H1 (cell line): ENCODE results near the gene MPP2. TPM values are rescaled to one million over a fixed set of nuclear protein-coding genes. Genes with fewer than 3 reads are reported as not detected.

ENCODE experiments used
- CTCF ChIA-PET: fragments of 300-600 bp; sonication (Branson Sonifier 250); formaldehyde crosslinking; loops from one replicate; lab custom pipeline; 2021; ENCODE audit not compliant: partially characterized antibody; lab: Charles Lee
- POLR2A ChIA-PET: fragments of 300-600 bp; sonication (Branson Sonifier 250); formaldehyde crosslinking; loops from one replicate; lab custom pipeline; 2021; ENCODE audit warnings: inconsistent platforms; ENCODE audit not compliant: partially characterized antibody; lab: Charles Lee
- DNase-seq, 2 experiments: peaks; one replicate each; pipeline versions ENCODE4 v3.0.0 to v3.0.0-alpha.2; 2010 to 2022; ENCODE audit warnings: low spot score in 2 of 2, low read depth in 1 of 2, mixed read lengths in 1 of 2
- FAIRE-seq: peaks from 2 replicates; lab custom pipeline; 2011; peaks lifted over from hg19 to GRCh38; lab: Jason Lieb, UNC
- H2AFZ ChIP-seq: 2 replicates; pipeline ENCODE4 v1.8.1; 2012; ENCODE audit warnings: low read length, inconsistent platforms
- H2AK5ac ChIP-seq: 2 replicates; pipeline ENCODE4 v1.6.1; 2013; ENCODE audit warnings: low read depth, low read length
- H2BK120ac ChIP-seq: replicated peaks from 2 replicates; pipeline ENCODE3; 2013; ENCODE audit warnings: low read depth, low read length, inconsistent platforms
- H2BK12ac ChIP-seq: 2 replicates; pipeline ENCODE4 v1.6.1; 2013; ENCODE audit warnings: low read depth, low read length
- H2BK15ac ChIP-seq: 2 replicates; pipeline ENCODE4 v1.6.1; 2013; ENCODE audit warnings: low read length
- H2BK20ac ChIP-seq: 2 replicates; pipeline ENCODE4 v1.6.1; 2013; ENCODE audit warnings: low read length
- H2BK5ac ChIP-seq: 2 replicates; pipeline ENCODE4 v1.6.1; 2013; ENCODE audit warnings: low read depth, low read length
- H3K14ac ChIP-seq: 2 replicates; pipeline ENCODE4 v1.6.1; 2013; ENCODE audit warnings: inconsistent platforms; ENCODE audit not compliant: insufficient read length
- H3K18ac ChIP-seq: 2 replicates; pipeline ENCODE4 v1.6.1; 2013; ENCODE audit warnings: low read length; ENCODE audit errors: extremely low read depth
- H3K23ac ChIP-seq: 2 replicates; pipeline ENCODE4 v1.6.1; 2013; ENCODE audit warnings: inconsistent platforms; ENCODE audit not compliant: insufficient read length
- H3K23me2 ChIP-seq: 2 replicates; pipeline ENCODE4 v1.6.1; 2013; ENCODE audit warnings: low read depth, low read length
- H3K27ac ChIP-seq: 2 replicates; pipeline ENCODE4 v1.6.1; 2011; ENCODE audit warnings: low read depth, low read length, inconsistent platforms
- H3K27me3 ChIP-seq, 4 experiments: replicated peaks in 1 of 4; 1 replicate in 1 of 4; 2 replicates in 3 of 4; pipeline versions ENCODE4 v1.6.1 to v1.8.1; 2011 to 2013; ENCODE audit warnings: low read length in 3 of 4, mild to moderate bottlenecking in 3 of 4, inconsistent platforms in 2 of 4, mixed read lengths in 2 of 4, moderate library complexity in 1 of 4; ENCODE audit not compliant: control insufficient read depth in 3 of 4, insufficient read depth in 3 of 4; ENCODE audit errors: extremely low read depth in 1 of 4
- H3K36me3 ChIP-seq, 4 experiments: 2 replicates each; pipeline versions ENCODE4 v1.6.1 to v1.8.1; 2011 to 2013; ENCODE audit warnings: mild to moderate bottlenecking in 4 of 4, low read length in 3 of 4, moderate library complexity in 2 of 4, control low read depth in 1 of 4, inconsistent platforms in 1 of 4; ENCODE audit not compliant: insufficient read depth in 4 of 4, control insufficient read depth in 2 of 4
- H3K4ac ChIP-seq: replicated peaks from 2 replicates; pipeline ENCODE3; 2013; ENCODE audit warnings: low read length, low read depth, mixed read lengths, inconsistent platforms; ENCODE audit not compliant: insufficient read length
- H3K4me1 ChIP-seq, 4 experiments: replicated peaks in 1 of 4; 1 replicate in 1 of 4; 2 replicates in 3 of 4; pipeline versions ENCODE4 v1.6.1 to v1.8.1; 2011 to 2013; ENCODE audit warnings: low read length in 3 of 4, inconsistent platforms in 2 of 4, mixed read lengths in 1 of 4; ENCODE audit not compliant: insufficient read depth in 4 of 4, control insufficient read depth in 3 of 4
- H3K4me2 ChIP-seq, 2 experiments: 2 replicates each; pipeline versions ENCODE4 v1.6.1 to v1.8.1; 2011 to 2013; ENCODE audit warnings: low read depth in 2 of 2, low read length in 2 of 2, control low read depth in 1 of 2, inconsistent platforms in 1 of 2, mild to moderate bottlenecking in 1 of 2; ENCODE audit not compliant: insufficient read depth in 1 of 2
- H3K4me3 ChIP-seq, 4 experiments: fragments of 200-600, 300-600 bp in 1 of 4; sonication (generic), shearing (Covaris generic), sonication (Bioruptor Twin) in 1 of 4; 2 replicates each; pipeline versions ENCODE4 v1.5.1 to v1.8.1; 2011 to 2016; ENCODE audit warnings: low read length in 4 of 4, low read depth in 3 of 4, control low read depth in 2 of 4, inconsistent platforms in 2 of 4, mild to moderate bottlenecking in 2 of 4, mixed read lengths in 1 of 4, moderate library complexity in 1 of 4; ENCODE audit not compliant: insufficient read depth in 2 of 4; ENCODE audit errors: extremely low read depth in 1 of 4
- H3K56ac ChIP-seq: replicated peaks from 2 replicates; pipeline ENCODE3; 2013; ENCODE audit warnings: low read depth, mild to moderate bottlenecking, mixed read lengths, low read length, inconsistent platforms; ENCODE audit not compliant: insufficient read length
- H3K79me1 ChIP-seq: 2 replicates; pipeline ENCODE4 v1.6.1; 2013; ENCODE audit warnings: low read depth, low read length, control low read depth
- H3K79me2 ChIP-seq, 2 experiments: 2 replicates each; pipeline versions ENCODE4 v1.6.1 to v1.8.1; 2012 to 2013; ENCODE audit warnings: low read length in 2 of 2, mild to moderate bottlenecking in 2 of 2, inconsistent platforms in 1 of 2; ENCODE audit not compliant: insufficient read depth in 2 of 2, control insufficient read depth in 1 of 2
- H3K9ac ChIP-seq, 4 experiments: replicated peaks in 1 of 4; 1 replicate in 1 of 4; 2 replicates in 3 of 4; pipeline versions ENCODE4 v1.6.1 to v1.8.1; 2011 to 2013; ENCODE audit warnings: low read depth in 3 of 4, low read length in 3 of 4, control low read depth in 2 of 4, mild to moderate bottlenecking in 2 of 4, moderate library complexity in 2 of 4, inconsistent platforms in 1 of 4; ENCODE audit errors: extremely low read depth in 1 of 4
- H3K9me3 ChIP-seq, 2 experiments: 2 replicates each; pipeline versions ENCODE4 v1.6.1 to v1.8.1; 2012 to 2013; ENCODE audit warnings: mild to moderate bottlenecking in 2 of 2, moderate library complexity in 2 of 2, control low read depth in 1 of 2, inconsistent platforms in 1 of 2, low read depth in 1 of 2, low read length in 1 of 2, mixed read lengths in 1 of 2; ENCODE audit not compliant: insufficient read depth in 2 of 2
- H4K20me1 ChIP-seq, 2 experiments: replicated peaks in 1 of 2; 2 replicates each; pipeline versions ENCODE3 to v1.8.1; 2011 to 2013; ENCODE audit warnings: inconsistent platforms in 2 of 2, low read length in 2 of 2, mild to moderate bottlenecking in 1 of 2; ENCODE audit not compliant: insufficient read depth in 2 of 2, control insufficient read depth in 1 of 2
- H4K5ac ChIP-seq: 2 replicates; pipeline ENCODE4 v1.6.1; 2013; ENCODE audit warnings: low read length, low read depth, mixed read lengths, inconsistent platforms; ENCODE audit not compliant: insufficient read length
- H4K8ac ChIP-seq: 2 replicates; pipeline ENCODE4 v1.8.0; 2013; ENCODE audit warnings: mild to moderate bottlenecking, moderate library complexity, low read length, inconsistent platforms; ENCODE audit not compliant: insufficient read depth; ENCODE audit errors: extremely low read depth
- H4K91ac ChIP-seq: replicated peaks from 2 replicates; pipeline ENCODE3; 2013; ENCODE audit warnings: low read length, mixed read lengths, inconsistent platforms; ENCODE audit not compliant: insufficient read length
- GABPA ChIP-seq: IDR thresholded peaks from 2 replicates; pipeline ENCODE4 v1.6.1; 2011; ENCODE audit warnings: mild to moderate bottlenecking, low read length, moderate library complexity, borderline replicate concordance; ENCODE audit not compliant: insufficient read depth
- GTF2F1 ChIP-seq: IDR thresholded peaks from 2 replicates; pipeline ENCODE4 v1.6.1; 2012; ENCODE audit warnings: low read depth, low read length, improper control_type of control experiment, borderline replicate concordance
- HDAC2 ChIP-seq, 2 experiments: fragments of 300-600 bp in 1 of 2; sonication (generic) in 1 of 2; IDR thresholded peaks; 2 replicates each; pipeline ENCODE4 v1.6.1; 2011 to 2012; ENCODE audit warnings: low read depth in 2 of 2, low read length in 2 of 2, mild to moderate bottlenecking in 2 of 2, moderate library complexity in 2 of 2, borderline replicate concordance in 1 of 2, inconsistent platforms in 1 of 2
- KDM5A ChIP-seq: fragments of 200-600 bp; IDR thresholded peaks from 2 replicates; pipeline ENCODE4 v1.7.1; 2012; ENCODE audit warnings: mild to moderate bottlenecking, low read length, inconsistent platforms, mixed read lengths
- NANOG ChIP-seq: IDR thresholded peaks from 2 replicates; pipeline ENCODE4 v1.6.1; 2011; ENCODE audit warnings: low read length, low read depth, mild to moderate bottlenecking, inconsistent platforms; ENCODE audit not compliant: insufficient read depth, poor library complexity, severe bottlenecking
- RXRA ChIP-seq: IDR thresholded peaks from 2 replicates; pipeline ENCODE4 v1.6.1; 2011; ENCODE audit warnings: low read depth, mild to moderate bottlenecking, low read length, moderate library complexity; ENCODE audit not compliant: insufficient read depth
- SAP30 ChIP-seq: fragments of 300-600 bp; sonication (generic); IDR thresholded peaks from 2 replicates; pipeline ENCODE4 v1.7.1; 2012; ENCODE audit warnings: low read length, moderate library complexity, mild to moderate bottlenecking, inconsistent platforms; ENCODE audit not compliant: insufficient read depth, insufficient replicate concordance
- SP2 ChIP-seq: IDR thresholded peaks from 2 replicates; pipeline ENCODE4 v1.6.1; 2012; ENCODE audit warnings: mild to moderate bottlenecking, low read length, inconsistent platforms
- SUZ12 ChIP-seq: fragments of 200-600 bp; sonication (generic); IDR thresholded peaks from 2 replicates; pipeline ENCODE4 v1.6.1; 2012; ENCODE audit warnings: mild to moderate bottlenecking, inconsistent platforms, low read length, moderate library complexity, mixed read lengths
- TAF1 ChIP-seq: IDR thresholded peaks from 2 replicates; pipeline ENCODE4 v1.6.1; 2011; ENCODE audit warnings: mild to moderate bottlenecking, low read depth, low read length
- WGBS, 2 experiments: shearing (Covaris generic) in 1 of 2; methylation state at CpG; one replicate each; pipeline versions ENCODE4 v1.1.6 to v1.1.7; 2013 to 2015; ENCODE audit warnings: low lambda C conversion rate in 2 of 2, mixed read lengths in 2 of 2, inconsistent platforms in 1 of 2, low coverage in 1 of 2, missing lambda C conversion rate in 1 of 2; ENCODE audit not compliant: insufficient replicate concordance in 2 of 2, insufficient coverage in 1 of 2, insufficient read length in 1 of 2; ENCODE audit errors: extremely low coverage in 1 of 2, missing lambda C conversion rate in 1 of 2; 5-methylcytosine and 5-hydroxymethylcytosine counted together
- polyA plus RNA-seq, 7 experiments: library from polyadenylated mRNA; depleted of rRNA in 3 of 7; stranded (reverse) in 5 of 7; unstranded in 2 of 7; fragments of >200 nt in 5 of 7; fragments of 200-250 nt in 2 of 7; gene quantifications; 1 replicate in 5 of 7; 2 replicates in 1 of 7; 4 replicates in 1 of 7; pipeline versions ENCODE4 v1.2.1 to v1.2.3, GENCODE V29; 2011 to 2013; ENCODE audit warnings: missing spikeins in 2 of 7, mixed read lengths in 2 of 7
- total RNA-seq: library from RNA; stranded (reverse); fragmentation: NEBNext Ultra II Directional; extraction: Animal tissue kit (Norgen Biotek cat#: 25700); gene quantifications from 2 replicates; pipeline ENCODE4 v1.2.1, GENCODE V29; 2021

Gene MPP2
- total and polyA plus RNA-seq, 2 of the 8 experiments (the other 6 are each of a cell fraction or from before 2014, with no cell fraction given), result 30.9 to 34.1 TPM

DNA sequence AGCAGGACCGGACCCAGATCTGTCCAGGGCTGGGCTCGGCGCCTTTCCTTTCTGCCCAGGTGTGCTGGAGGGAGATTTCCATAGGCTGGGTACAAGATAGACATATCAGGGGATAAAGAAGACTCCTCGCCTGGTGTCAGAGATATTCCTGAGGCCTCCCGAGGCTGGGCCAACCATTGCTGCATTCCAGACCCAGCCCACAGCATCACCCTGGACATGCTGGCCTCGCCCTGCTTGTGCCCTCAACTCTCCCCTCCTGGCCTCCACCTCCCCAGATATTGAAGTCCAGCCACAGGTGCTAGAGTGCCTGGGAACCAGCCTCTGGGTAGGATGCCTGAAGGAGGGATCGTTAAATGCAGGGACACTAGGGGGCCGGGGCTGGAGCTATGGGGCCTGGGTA is 58.2 kb downstream of the MPP2 start:
- peaks cover 0 to 3% (median 0%) of the 10 kb centered on the region in 4 experiments; a peak in 2 of 7 replicates for H3K27me3 ChIP-seq
- ChIA-PET POLR2A (no interaction called here), CTCF (interaction anchor here (0.7 to 1.7 kb wide), 7 partner anchors 8 to 149 kb away, joined by 3 to 6 read pairs (median 3); no protein-coding TSS in a partner anchor)
- no peak overlapping the region for H3K4me3 ChIP-seq
- H2BK15ac ChIP-seq, result no peak overlapping the region
- no peaks in the 10 kb centered on the region for H3K23me2 ChIP-seq
- no peak for FAIRE-seq
- H3K36me3 ChIP-seq, result no peaks in the 10 kb centered on the region
- no peak overlapping the region for H3K56ac ChIP-seq
- no peak overlapping the region for H2AK5ac ChIP-seq
- no peak overlapping the region for H2BK12ac ChIP-seq
- no peak overlapping the region for H3K4me2 ChIP-seq
- H4K5ac ChIP-seq, result no peak overlapping the region
- no peak overlapping the region for H3K27ac ChIP-seq
- no peak overlapping the region for H2BK20ac ChIP-seq
- no peak overlapping the region for H3K18ac ChIP-seq
- no peak overlapping the region for H3K9ac ChIP-seq
- no peak overlapping the region for H3K14ac ChIP-seq
- no peak overlapping the region for H2AFZ ChIP-seq
- no peak overlapping the region for H4K91ac ChIP-seq
- H3K23ac ChIP-seq, result no peak overlapping the region
- no peaks in the 10 kb centered on the region for H4K20me1 ChIP-seq
- no peak overlapping the region for H2BK5ac ChIP-seq
- no peak overlapping the region for H2BK120ac ChIP-seq
- no peak for TF ChIP-seq TAF1
- TF ChIP-seq KDM5A, result no peak
- TF ChIP-seq HDAC2 (IDR thresholded peaks at IDR 0.05; ENCODE audit: borderline replicate concordance in 1 of 2, low read depth in 2 of 2, low read length in 2 of 2), result no peak
- TF ChIP-seq SUZ12, result no peak
- TF ChIP-seq NANOG, result no peak
- TF ChIP-seq RXRA, result no peak
- TF ChIP-seq GTF2F1, result no peak
- no peak for TF ChIP-seq SAP30
- TF ChIP-seq SP2, result no peak
- TF ChIP-seq GABPA, result no peak
- TF ChIP-seq, all 59 proteins: peak for 0
- WGBS, 2 experiments, result 88% methylated on average over 8 of the region's 8 CpGs; no CpG with 5 or more reads in 1 of the 2 experiments
- Histone ChIP-seq H4K8ac (no peak overlapping the region), H3K79me1 (no peaks in the 10 kb centered on the region), H3K4ac (no peak overlapping the region), H3K4me1 (peaks cover 0 to 5% (median 1%) of the 10 kb centered on the region in 4 experiments; a peak in 2 of 7 replicates), H3K9me3 (no peaks in the 10 kb centered on the region), H3K79me2 (no peaks in the 10 kb centered on the region)
- no peak for DNase-seq
